ENCODE data around the gene ZSCAN25. TPM values are rescaled to one million over a fixed set of nuclear protein-coding genes. Genes with fewer than 3 reads are reported as not detected.

ZSCAN25 gene
- polyA plus RNA-seq, 10 donors = 7.5 to 11.9 (median 10.1) TPM

Other genes with a start within 250 kb of the ZSCAN25 start
- 10 to 100 TPM; 31.0 to 63.0 (median 40.4) TPM for gene ARPC1B, start 242.2 kb upstream of the ZSCAN25 start, polyA plus RNA-seq (ENCODE audit: insufficient read length in 10 of 10)
- gene PDAP1, start 208.3 kb upstream of the ZSCAN25 start, polyA plus RNA-seq (ENCODE audit: insufficient read length in 10 of 10) = 100 to 1,000 TPM in 7 of 10 donors, 10 to 100 TPM in 3; 91.8 to 152 (median 110) TPM
- 10 to 100 TPM; 64.2 to 90.1 (median 78.7) TPM for gene BUD31, start 208.0 kb upstream of the ZSCAN25 start, polyA plus RNA-seq (ENCODE audit: insufficient read length in 10 of 10)
- 1 to 10 TPM; 2.2 to 6.5 (median 3.3) TPM for gene PTCD1, start 178.1 kb upstream of the ZSCAN25 start, polyA plus RNA-seq (ENCODE audit: insufficient read length in 10 of 10)
- 10 to 100 TPM; 26.5 to 39.4 (median 30.3) TPM for gene CPSF4, start 178.0 kb upstream of the ZSCAN25 start, polyA plus RNA-seq (ENCODE audit: insufficient read length in 10 of 10)
- 100 to 1,000 TPM; 326 to 415 (median 378) TPM for gene ATP5MF, start 150.8 kb upstream of the ZSCAN25 start, polyA plus RNA-seq (ENCODE audit: insufficient read length in 10 of 10)
- 10 to 100 TPM; 14.5 to 50.8 (median 26.7) TPM for gene ZNF789, start 144.1 kb upstream of the ZSCAN25 start, polyA plus RNA-seq (ENCODE audit: insufficient read length in 10 of 10)
- 10 to 100 TPM in 5 of 10 donors, 1 to 10 TPM in 5; 7.1 to 11.6 (median 10.0) TPM for gene ZNF394, start 116.7 kb upstream of the ZSCAN25 start, polyA plus RNA-seq (ENCODE audit: insufficient read length in 10 of 10)
- gene ZKSCAN5, start 112.3 kb upstream of the ZSCAN25 start, polyA plus RNA-seq (ENCODE audit: insufficient read length in 10 of 10) = 10 to 100 TPM in 4 of 10 donors, 1 to 10 TPM in 6; 7.6 to 11.2 (median 9.5) TPM
- 10 to 100 TPM in 2 of 10 donors, 1 to 10 TPM in 8; 6.9 to 10.4 (median 9.6) TPM for gene FAM200A, start 64.8 kb upstream of the ZSCAN25 start, polyA plus RNA-seq (ENCODE audit: insufficient read length in 10 of 10)
- gene ZNF655, start 58.3 kb upstream of the ZSCAN25 start, polyA plus RNA-seq (ENCODE audit: insufficient read length in 10 of 10) = 10 to 100 TPM; 28.3 to 60.9 (median 43.9) TPM
- 1 to 10 TPM in 1 of 10 donors, under 1 TPM in 9; 0.34 to 1.1 (median 0.74) TPM for gene TMEM225B, start 18.7 kb upstream of the ZSCAN25 start, polyA plus RNA-seq (ENCODE audit: insufficient read length in 10 of 10)
- gene CYP3A5, start 63.0 kb downstream of the ZSCAN25 start, polyA plus RNA-seq (ENCODE audit: insufficient read length in 10 of 10) = 1 to 10 TPM in 6 of 10 donors, under 1 TPM in 4; 0.54 to 1.6 (median 1.0) TPM
- gene CYP3A7, start 118.2 kb downstream of the ZSCAN25 start, polyA plus RNA-seq (ENCODE audit: insufficient read length in 10 of 10) = 1 to 10 TPM in 1 of 10 donors, under 1 TPM in 3, not detected in 6; 0.31 to 1.6 (median 0.46) TPM
- gene CYP3A4, start 167.2 kb downstream of the ZSCAN25 start, polyA plus RNA-seq (ENCODE audit: insufficient read length in 10 of 10) = under 1 TPM in 5 of 10 donors, not detected in 5; 0.09 to 0.45 (median 0.12) TPM
- gene CYP3A43, start 211.1 kb downstream of the ZSCAN25 start, polyA plus RNA-seq (ENCODE audit: insufficient read length in 10 of 10) = under 1 TPM in 2 of 10 donors, not detected in 8; 0.21 TPM